Fibroblast of upper back skin (primary cell): ENCODE data around the gene CFAP299.

ENCODE experiments used
- DNase-seq: peaks from one replicate; pipeline ENCODE4 v3.0.0-alpha.2; 2013

Gene CFAP299

DNA sequence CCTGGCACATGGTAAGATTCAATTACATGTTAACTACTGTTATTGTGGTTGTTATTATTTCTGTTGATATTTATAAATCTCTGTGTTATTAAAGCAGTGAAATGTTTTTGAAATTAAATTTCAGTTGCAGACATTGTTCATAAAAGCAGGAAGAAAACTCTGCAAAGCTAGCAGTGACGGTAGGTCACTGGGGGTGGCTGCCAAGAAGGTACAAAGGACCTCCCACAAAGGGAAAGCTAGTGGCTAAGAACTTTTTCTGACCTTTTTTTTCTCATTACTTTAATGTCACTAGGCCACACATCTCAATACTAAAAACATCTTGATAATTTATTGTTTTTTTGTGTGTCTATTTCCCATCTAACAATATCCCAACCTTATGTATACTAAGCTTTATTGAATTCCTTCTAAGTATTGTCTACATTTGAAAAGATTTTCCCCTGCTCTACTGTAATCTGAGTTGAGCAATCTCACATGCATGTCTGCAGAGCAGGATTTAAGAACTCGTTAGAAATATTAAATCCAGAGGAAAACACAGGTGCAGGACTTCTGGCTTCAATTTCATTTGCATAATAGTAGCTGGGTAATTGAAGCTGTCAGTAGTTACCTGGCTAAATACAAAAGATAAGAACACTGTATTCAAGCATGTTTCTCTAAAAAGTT is 197.3 kb downstream of the CFAP299 start:
- no peak for DNase-seq

DNA sequence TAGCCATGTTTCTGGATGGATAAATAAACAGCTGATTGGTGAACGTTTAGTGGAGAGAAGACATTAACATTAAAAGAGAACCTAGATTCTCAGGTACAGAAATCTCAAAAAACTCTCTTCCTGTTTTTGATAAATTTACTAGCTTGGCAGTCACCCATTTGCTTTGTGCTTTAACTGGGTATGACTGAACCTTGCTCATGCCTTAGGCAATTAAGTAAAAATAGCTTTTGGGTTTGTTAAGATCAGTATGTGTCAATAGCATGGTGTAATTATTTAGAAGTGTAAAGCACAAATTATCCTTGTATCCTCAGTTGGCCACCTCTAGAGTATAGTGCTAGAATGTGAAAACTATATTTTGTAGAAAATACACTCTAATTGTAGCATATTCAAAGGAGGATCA is 200.0 kb downstream of the CFAP299 start:
- no peak for DNase-seq

DNA sequence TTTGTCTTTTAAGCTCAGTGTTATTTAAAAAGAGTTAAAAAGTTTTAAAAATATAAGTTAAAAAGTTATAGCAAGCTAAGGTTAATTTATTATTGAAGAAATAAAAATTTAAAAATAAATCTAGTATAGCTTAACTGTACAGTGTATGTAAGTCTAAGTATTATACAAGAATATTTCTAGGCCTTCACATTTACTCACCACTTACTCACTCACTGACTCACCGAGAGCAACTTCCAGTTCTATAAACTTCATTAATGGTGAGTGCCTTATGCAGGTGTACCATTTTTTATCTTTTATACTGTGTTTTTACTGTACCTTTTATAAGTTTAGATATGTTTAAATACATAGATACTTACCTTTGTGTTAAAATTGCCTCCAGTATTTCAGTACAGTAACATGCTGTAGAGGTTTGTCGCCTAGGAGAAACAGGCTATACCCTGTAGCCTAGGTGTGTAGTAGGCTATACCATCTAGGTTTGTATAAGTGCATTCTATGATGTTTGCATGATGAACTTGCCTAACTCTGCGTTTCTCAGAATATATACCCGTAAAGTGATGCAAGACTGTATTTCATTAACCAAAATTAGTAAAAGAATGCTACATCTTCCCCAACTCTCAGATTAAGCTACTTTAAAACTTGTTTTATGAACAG is 202.9 kb downstream of the CFAP299 start:
- peak; percentile 40 for DNase-seq

DNA sequence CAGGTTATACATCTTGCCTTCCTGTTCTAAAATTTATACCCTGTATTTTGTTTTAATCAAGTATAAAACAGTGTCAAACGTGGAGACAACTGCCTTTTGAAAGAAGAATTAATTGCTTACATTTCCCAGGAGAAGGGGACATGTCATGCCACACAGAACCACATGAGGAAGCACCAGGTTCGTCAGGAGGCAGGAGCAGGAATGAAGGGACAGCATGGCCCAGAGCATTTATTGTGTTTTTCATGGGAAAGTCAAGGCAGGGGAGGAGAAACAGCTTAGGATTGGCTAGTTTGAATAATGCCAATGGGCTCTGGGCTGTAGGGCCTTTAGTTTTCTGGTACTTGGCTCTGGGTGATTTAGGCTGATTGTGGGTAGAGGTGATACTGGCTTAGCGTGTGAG is 203.7 kb downstream of the CFAP299 start:
- no peak for DNase-seq

DNA sequence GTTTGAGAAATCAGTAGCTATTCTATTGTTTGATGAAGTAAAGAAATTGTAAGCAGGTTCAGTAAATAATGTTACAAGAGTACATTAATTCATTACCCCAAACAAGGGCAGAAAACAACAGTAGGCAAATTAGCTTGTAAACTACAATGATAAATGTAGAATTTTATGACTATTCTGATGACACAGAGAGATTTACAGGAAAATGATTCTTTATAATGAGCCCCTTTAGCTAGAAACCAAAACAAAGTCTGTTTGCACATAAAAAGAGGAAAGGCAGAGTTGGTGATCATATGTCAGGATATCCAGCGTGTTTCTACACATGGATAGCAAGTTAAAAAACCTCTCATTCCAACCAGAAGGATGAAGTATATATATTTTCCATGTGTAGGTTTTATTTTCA is 204.8 kb downstream of the CFAP299 start:
- no peak for DNase-seq

GRCh38 chr4:80540785-80541469 is 205.4 kb downstream of the CFAP299 start:
- peak; percentile 10 for DNase-seq

DNA sequence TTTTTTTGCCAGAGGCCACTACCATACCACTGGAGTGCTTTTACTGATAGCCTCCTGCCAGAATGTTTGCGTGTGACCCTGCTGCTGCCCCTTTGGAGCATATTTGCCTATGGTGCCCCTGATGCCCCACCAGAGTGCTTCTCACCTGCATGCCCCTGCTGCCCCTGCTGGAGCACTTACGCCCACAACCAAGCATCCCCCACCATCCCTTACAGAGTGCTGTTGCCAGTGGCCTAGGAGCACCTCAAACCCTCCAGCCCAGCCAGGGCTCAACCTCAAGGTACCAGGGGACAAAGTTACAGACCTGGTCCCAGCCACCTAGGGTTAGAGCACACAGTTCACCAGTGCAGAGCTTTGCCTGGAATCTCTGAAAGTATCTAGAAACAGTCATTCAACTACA is 207.2 kb downstream of the CFAP299 start:
- DNase-seq = no peak

- no peak for DNase-seq
Measured at GRCh38 chr4:80560337-80560736, 224.8 kb downstream of the CFAP299 start.

DNA sequence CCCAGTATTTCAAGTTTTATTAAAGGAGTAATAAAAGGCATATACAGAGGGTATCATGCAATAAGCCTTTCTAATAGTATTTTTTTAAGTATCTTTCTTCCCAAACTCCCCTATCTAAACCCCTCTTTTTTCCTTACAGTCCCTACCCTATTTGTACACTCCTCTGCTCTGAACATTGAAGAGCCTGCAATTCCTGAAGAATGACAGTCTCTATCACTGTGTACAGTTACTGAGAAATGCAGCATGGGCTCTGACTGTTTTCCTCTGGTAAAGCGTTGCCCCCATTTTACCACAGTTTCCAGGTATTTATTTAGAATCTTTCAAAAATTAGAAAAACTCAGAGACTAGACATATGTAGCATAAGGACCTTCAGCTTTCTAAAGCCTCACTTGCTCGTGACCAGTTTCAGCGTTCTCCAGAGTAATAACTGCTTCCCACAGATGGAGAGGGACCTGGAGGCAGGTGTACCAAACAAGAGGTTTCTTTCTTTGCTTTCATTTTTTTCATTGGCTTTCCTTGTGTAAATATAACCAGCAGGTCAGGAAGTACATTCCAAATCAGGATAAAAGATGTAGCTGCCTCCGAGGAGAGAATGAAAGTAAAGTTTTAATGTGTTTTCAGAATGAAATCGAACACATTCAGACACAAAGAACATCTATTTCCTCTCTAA is 230.8 kb downstream of the CFAP299 start:
- no peak for DNase-seq

DNA sequence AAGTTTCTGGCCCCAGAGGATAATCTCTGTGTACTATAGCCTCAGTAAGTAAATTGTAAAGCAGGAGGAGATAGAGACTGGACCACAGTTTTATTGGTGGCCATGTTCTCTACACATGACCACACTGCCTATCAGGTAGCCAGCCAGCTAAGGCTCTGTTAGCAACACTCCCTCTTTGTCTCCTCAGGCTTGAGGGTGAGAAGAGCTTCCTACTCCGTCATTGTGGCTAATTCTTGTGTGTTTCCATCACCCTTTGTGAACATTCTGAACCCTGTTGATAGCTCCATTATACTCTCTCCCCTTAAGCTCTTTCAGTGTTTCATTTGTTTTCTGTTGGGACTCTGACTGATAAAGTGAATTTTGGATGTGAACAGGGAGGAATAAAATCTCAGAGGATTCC is 233.4 kb downstream of the CFAP299 start:
- DNase-seq = no peak

GRCh38 chr4:80576796-80577195 is 241.3 kb downstream of the CFAP299 start:
- peak; percentile 22 for DNase-seq

- DNase-seq = no peak
Measured at GRCh38 chr4:80578001-80578400, 242.5 kb downstream of the CFAP299 start.

- DNase-seq = no peak
Measured at GRCh38 chr4:80585542-80585941, 250.0 kb downstream of the CFAP299 start.

GRCh38 chr4:80586716-80587115 is 251.2 kb downstream of the CFAP299 start:
- no peak for DNase-seq

DNA sequence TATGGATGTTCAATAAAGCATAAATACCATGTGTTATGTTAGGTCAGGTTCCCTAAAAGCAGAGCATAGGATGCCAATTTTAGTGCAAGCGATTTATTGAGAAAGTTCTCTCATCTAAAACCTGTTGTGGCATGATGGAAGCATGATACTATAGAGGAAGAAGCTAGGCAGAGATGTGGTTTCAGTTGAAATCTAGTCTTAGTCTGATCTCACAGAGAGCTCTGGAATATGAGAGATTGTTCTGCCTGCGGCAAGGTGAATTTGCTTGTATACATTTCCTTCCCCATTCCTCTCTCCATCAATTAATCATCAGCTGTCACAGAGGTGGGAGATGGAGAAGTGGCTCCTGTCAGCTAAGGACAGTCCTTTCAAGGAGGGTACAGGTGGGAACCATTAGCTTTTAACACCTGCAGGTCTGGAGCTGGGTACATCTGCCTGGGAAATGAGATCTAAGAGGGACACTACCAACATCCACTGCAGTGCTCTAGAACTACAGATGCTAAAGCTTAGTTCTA is 252.4 kb downstream of the CFAP299 start:
- DNase-seq = no peak

- DNase-seq = no peak
Measured at GRCh38 chr4:80592950-80593349, 257.4 kb downstream of the CFAP299 start.

- DNase-seq = no peak
Measured at GRCh38 chr4:80594701-80595100, 259.2 kb downstream of the CFAP299 start.

DNA sequence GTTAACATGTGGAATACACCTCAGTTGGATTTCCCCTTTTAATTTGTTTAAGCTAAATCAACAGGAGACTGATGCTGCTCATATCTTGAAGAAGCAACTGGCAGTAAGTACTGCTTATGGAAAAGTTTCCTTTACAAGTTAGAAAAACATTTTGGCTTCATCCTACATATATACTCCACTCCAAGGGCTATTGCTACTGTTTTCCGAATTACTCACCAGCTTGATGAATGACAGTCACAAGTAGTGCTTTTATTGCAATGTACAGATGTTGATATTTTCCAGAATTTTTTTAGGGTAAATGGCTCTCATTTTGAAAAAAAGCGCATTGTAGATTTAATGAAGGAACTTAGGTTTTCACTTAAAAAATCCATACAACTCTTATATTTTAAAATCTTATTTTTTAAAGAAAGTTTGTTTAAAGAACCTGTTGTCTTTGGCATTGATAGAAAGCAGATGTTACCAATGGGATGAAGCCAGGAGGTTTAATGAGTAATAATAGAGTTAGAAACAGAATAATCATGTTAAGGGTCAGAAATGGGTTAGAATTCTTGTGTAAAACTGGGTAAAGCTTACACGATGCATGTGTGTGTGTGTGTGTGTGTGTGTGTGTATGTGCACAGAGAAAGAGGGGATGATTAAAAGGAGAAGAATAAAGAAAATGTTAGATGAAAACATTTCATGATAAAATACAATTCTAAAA is 272.9 kb downstream of the CFAP299 start:
- peak; percentile 57 for DNase-seq

DNA sequence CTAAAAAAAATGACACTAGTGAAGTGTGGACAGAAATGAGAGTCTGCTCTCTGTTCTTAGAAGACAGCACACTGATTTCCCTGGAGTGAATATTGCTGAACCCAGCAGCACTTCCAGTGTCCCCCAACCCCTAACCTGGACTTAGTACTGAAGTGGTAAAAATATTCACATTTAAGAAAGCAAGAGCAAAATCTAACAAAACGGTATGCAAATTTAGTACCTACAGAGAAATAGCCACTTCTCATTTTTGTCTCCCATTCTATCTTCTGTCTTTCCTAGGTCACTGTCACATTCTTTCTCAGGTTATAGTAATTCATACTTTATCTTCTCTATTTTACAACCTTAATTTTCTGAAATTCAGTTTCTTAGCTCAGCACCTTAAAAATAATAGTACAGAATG is 274.7 kb downstream of the CFAP299 start:
- no peak for DNase-seq

DNA sequence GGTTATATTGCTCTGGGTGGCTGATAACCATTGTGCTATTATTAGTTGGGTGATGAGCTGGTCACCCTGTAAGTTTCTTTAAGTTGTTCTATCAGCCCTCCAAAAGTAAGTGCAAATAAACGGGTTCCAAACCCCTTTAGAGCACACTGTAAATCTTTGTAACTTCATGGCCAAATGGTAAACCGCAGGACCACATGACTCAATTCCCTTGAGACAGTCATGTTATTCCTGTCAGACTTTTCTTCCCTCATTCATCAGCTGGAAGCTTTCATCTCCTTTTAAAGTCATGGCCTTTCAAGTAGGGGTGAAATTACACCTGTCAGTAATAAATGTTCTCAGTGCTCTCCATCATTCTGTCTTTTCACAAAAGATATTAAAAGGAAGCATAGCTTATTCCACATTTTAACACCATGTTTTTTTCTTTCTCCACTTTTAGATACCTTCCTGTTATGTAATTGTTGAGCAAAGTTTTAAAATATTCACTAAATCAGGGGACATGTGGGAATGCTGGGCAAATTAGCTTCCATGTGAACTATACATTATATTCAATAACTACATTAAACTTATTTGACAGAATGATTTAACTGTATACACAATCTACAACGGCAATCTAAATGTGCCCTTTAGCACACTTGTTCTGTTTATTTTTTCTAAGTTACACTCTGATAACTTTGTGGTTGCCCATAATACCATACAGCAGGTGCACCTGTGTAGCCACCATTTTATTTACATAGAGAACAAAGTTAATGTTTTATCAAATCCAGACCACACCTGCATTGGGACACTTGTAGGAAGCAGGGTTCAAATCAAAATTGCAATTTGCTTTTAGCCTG is 275.5 kb downstream of the CFAP299 start:
- peak; percentile 82 for DNase-seq

- DNase-seq = no peak
Measured at GRCh38 chr4:80611678-80611979, 276.1 kb downstream of the CFAP299 start.

- DNase-seq = no peak
Measured at GRCh38 chr4:80613470-80613869, 277.9 kb downstream of the CFAP299 start.
